Adrenal gland (tissue), 5 donors: ENCODE measurements around the gene CLRN2.

Experiments used
- POLR2A ChIP-seq, 2 donors: fragments of 450-650 bp; IDR thresholded peaks; one replicate each; pipeline ENCODE4 v1.6.1; 2017; ENCODE audit warnings: antibody characterized with exemption in 2 of 2, mild to moderate bottlenecking in 2 of 2, moderate library complexity in 1 of 2
- TF ChIP-seq, protein P1 (sequence below), 6 experiments: fragments of 450-650 bp in 4 of 6; fragments of 200-600 bp in 2 of 6; sonication (generic) in 1 of 6; IDR thresholded peaks; 1 replicate in 5 of 6; 2 replicates in 1 of 6; pipeline versions ENCODE4 v1.5.1 to v1.8.0; 2016 to 2021; ENCODE audit warnings: antibody characterized with exemption in 6 of 6, mild to moderate bottlenecking in 2 of 6, moderate library complexity in 1 of 6
- donor health status: DM: no; HTN: no; CAD: no.

DNA sequence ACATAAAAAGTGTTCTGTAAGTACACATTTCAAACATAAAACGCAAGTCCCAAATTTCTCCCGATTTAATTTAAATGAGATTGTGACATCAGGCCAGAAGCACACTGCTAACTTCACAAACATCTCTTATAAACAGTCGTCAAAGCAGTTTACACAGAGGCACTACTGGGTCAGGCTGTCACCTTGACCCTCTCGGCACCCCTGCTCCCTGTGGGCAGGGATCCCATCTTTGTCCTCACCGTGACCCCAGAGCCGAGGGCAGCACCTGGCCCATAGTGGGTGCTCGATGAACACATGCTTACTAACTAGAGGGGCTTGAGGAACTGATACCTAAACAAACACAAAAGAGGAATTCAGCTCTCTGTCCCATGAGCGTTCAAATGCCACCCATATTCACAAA, 25.2 kb upstream of the CLRN2 start:
- TF ChIP-seq, protein P1, sequence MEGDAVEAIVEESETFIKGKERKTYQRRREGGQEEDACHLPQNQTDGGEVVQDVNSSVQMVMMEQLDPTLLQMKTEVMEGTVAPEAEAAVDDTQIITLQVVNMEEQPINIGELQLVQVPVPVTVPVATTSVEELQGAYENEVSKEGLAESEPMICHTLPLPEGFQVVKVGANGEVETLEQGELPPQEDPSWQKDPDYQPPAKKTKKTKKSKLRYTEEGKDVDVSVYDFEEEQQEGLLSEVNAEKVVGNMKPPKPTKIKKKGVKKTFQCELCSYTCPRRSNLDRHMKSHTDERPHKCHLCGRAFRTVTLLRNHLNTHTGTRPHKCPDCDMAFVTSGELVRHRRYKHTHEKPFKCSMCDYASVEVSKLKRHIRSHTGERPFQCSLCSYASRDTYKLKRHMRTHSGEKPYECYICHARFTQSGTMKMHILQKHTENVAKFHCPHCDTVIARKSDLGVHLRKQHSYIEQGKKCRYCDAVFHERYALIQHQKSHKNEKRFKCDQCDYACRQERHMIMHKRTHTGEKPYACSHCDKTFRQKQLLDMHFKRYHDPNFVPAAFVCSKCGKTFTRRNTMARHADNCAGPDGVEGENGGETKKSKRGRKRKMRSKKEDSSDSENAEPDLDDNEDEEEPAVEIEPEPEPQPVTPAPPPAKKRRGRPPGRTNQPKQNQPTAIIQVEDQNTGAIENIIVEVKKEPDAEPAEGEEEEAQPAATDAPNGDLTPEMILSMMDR (IDR thresholded peaks at IDR 0.05), result no peak
- no peak for TF ChIP-seq POLR2A (IDR thresholded peaks at IDR 0.05)
